H9 (cell line): ENCODE data around the gene ATRIP. TPM values are rescaled to one million over a fixed set of nuclear protein-coding genes. Genes with fewer than 3 reads are reported as not detected.

Source experiments
- DNase-seq: peaks from one replicate; pipeline ENCODE4 v3.0.0-alpha.2; 2017
- H2AFZ ChIP-seq: one replicate; pipeline ENCODE4 v1.6.1; 2013; ENCODE audit warnings: mild to moderate bottlenecking, low read length, control low read depth, moderate library complexity
- H2AK5ac ChIP-seq: 2 replicates; pipeline ENCODE4 v1.6.1; 2013; ENCODE audit warnings: low read length, control low read depth, mixed read lengths; ENCODE audit not compliant: insufficient read length
- H2BK120ac ChIP-seq: one replicate; pipeline ENCODE4 v1.6.1; 2013; ENCODE audit warnings: low read depth, mild to moderate bottlenecking, low read length, control low read depth, inconsistent platforms; ENCODE audit not compliant: poor library complexity, severe bottlenecking
- H2BK12ac ChIP-seq: 2 replicates; pipeline ENCODE4 v1.6.1; 2013; ENCODE audit warnings: low read length, control low read depth, mixed read lengths, low read depth; ENCODE audit not compliant: insufficient read length
- H2BK15ac ChIP-seq: 2 replicates; pipeline ENCODE4 v1.6.1; 2013; ENCODE audit warnings: low read depth, low read length, control low read depth
- H2BK20ac ChIP-seq: one replicate; pipeline ENCODE4 v1.6.1; 2013; ENCODE audit warnings: low read depth, mild to moderate bottlenecking, low read length, control low read depth, inconsistent platforms; ENCODE audit not compliant: poor library complexity, severe bottlenecking
- H2BK5ac ChIP-seq: 2 replicates; pipeline ENCODE4 v1.6.1; 2013; ENCODE audit warnings: low read length, control low read depth, mixed read lengths; ENCODE audit not compliant: insufficient read length
- H3K14ac ChIP-seq: 2 replicates; pipeline ENCODE4 v1.6.1; 2013; ENCODE audit warnings: low read length, control low read depth; ENCODE audit not compliant: insufficient read depth
- H3K18ac ChIP-seq: 2 replicates; pipeline ENCODE4 v1.6.1; 2013; ENCODE audit warnings: low read depth, mild to moderate bottlenecking, mixed read lengths, low read length, control low read depth; ENCODE audit not compliant: insufficient read length
- H3K23ac ChIP-seq: 2 replicates; pipeline ENCODE4 v1.6.1; 2013; ENCODE audit warnings: low read length, control low read depth, mixed read lengths, low read depth; ENCODE audit not compliant: insufficient read length
- H3K23me2 ChIP-seq: 2 replicates; pipeline ENCODE4 v1.6.1; 2013; ENCODE audit warnings: low read depth, mild to moderate bottlenecking, mixed read lengths, low read length, control low read depth; ENCODE audit not compliant: insufficient read length, poor library complexity, severe bottlenecking
- H3K27ac ChIP-seq: 2 replicates; pipeline ENCODE4 v1.5.1; 2013; ENCODE audit warnings: low read length, control low read depth, mixed read lengths, low read depth; ENCODE audit not compliant: insufficient read length
- H3K27me3 ChIP-seq: 2 replicates; pipeline ENCODE4 v1.6.1; 2013; ENCODE audit warnings: low read length, control low read depth, inconsistent platforms; ENCODE audit not compliant: insufficient read depth
- H3K4ac ChIP-seq: 2 replicates; pipeline ENCODE4 v1.6.1; 2013; ENCODE audit warnings: low read depth, mild to moderate bottlenecking, control low read depth, inconsistent platforms, low read length, moderate library complexity
- H3K4me1 ChIP-seq: 2 replicates; pipeline ENCODE4 v1.6.1; 2013; ENCODE audit warnings: low read length, control low read depth, inconsistent platforms; ENCODE audit not compliant: insufficient read depth
- H3K4me2 ChIP-seq: 2 replicates; pipeline ENCODE4 v1.6.1; 2013; ENCODE audit warnings: low read length, control low read depth, mixed read lengths; ENCODE audit not compliant: insufficient read length, insufficient read depth
- H3K56ac ChIP-seq: 2 replicates; pipeline ENCODE4 v1.6.1; 2013; ENCODE audit warnings: low read depth, mild to moderate bottlenecking, mixed read lengths, low read length, control low read depth; ENCODE audit not compliant: insufficient read length
- H3K79me1 ChIP-seq: 2 replicates; pipeline ENCODE4 v1.6.1; 2013; ENCODE audit warnings: low read depth, mild to moderate bottlenecking, moderate library complexity, low read length, control low read depth, inconsistent platforms; ENCODE audit not compliant: insufficient read depth, poor library complexity, severe bottlenecking
- H3K79me2 ChIP-seq: 2 replicates; pipeline ENCODE4 v1.6.1; 2013; ENCODE audit warnings: low read length, control low read depth, inconsistent platforms; ENCODE audit not compliant: insufficient read depth
- H3K9ac ChIP-seq: 2 replicates; pipeline ENCODE4 v1.6.1; 2013; ENCODE audit warnings: low read length, control low read depth, mixed read lengths; ENCODE audit not compliant: insufficient read length; ENCODE audit errors: extremely low read depth
- H3K9me3 ChIP-seq: one replicate; pipeline ENCODE4 v1.6.1; 2013; ENCODE audit warnings: low read depth, low read length, inconsistent platforms; ENCODE audit not compliant: control insufficient read depth
- H3T11ph ChIP-seq: one replicate; pipeline ENCODE4 v1.6.1; 2013; ENCODE audit warnings: mild to moderate bottlenecking, low read length, control low read depth, inconsistent platforms
- H4K20me1 ChIP-seq: one replicate; pipeline ENCODE4 v1.6.1; 2013; ENCODE audit not compliant: control insufficient read depth, insufficient read length, insufficient read depth
- H4K5ac ChIP-seq: 2 replicates; pipeline ENCODE4 v1.6.1; 2013; ENCODE audit warnings: low read depth, mild to moderate bottlenecking, mixed read lengths, low read length, control low read depth; ENCODE audit not compliant: insufficient read length
- H4K8ac ChIP-seq: replicated peaks from 2 replicates; pipeline ENCODE4 v1.6.1; 2013; ENCODE audit warnings: low read length, control low read depth, mixed read lengths, low read depth; ENCODE audit not compliant: insufficient read length
- H4K91ac ChIP-seq: 2 replicates; pipeline ENCODE4 v1.6.1; 2013; ENCODE audit warnings: low read depth, mild to moderate bottlenecking, moderate library complexity, mixed read lengths, low read length, control low read depth; ENCODE audit not compliant: insufficient read length
- H3K27ac Mint-ChIP-seq, 3 experiments: 2 replicates in 2 of 3; 3 replicates in 1 of 3; pipeline ENCODE4 v1.8.0; 2020 to 2021; ENCODE audit warnings: mixed read lengths in 3 of 3, mild to moderate bottlenecking in 1 of 3, moderate library complexity in 1 of 3
- H3K27me3 Mint-ChIP-seq: 2 replicates; pipeline ENCODE4 v1.8.0; 2021; ENCODE audit warnings: low read depth, mild to moderate bottlenecking, moderate library complexity, mixed read lengths
- H3K36me3 Mint-ChIP-seq, 3 experiments: 2 replicates in 2 of 3; 3 replicates in 1 of 3; pipeline ENCODE4 v1.8.0; 2020 to 2021; ENCODE audit warnings: low read depth in 3 of 3, mixed read lengths in 3 of 3; ENCODE audit not compliant: insufficient read depth in 1 of 3
- H3K4me1 Mint-ChIP-seq, 2 experiments: 2 replicates each; pipeline ENCODE4 v1.8.0; 2020; ENCODE audit warnings: mixed read lengths in 2 of 2
- H3K4me3 Mint-ChIP-seq, 2 experiments: 2 replicates in 1 of 2; 3 replicates in 1 of 2; pipeline ENCODE4 v1.8.0; 2020 to 2021; ENCODE audit warnings: mild to moderate bottlenecking in 2 of 2, mixed read lengths in 2 of 2, moderate library complexity in 1 of 2
- H3K9me3 Mint-ChIP-seq, 2 experiments: 2 replicates in 1 of 2; 3 replicates in 1 of 2; pipeline ENCODE4 v1.8.0; 2020; ENCODE audit warnings: mild to moderate bottlenecking in 2 of 2, mixed read lengths in 2 of 2, moderate library complexity in 1 of 2
- CTCF ChIP-seq: fragments of 200-600 bp; sonication (generic); conservative IDR thresholded peaks from 3 replicates; pipeline ENCODE4 v1.8.0; 2021; ENCODE audit warnings: antibody characterized with exemption, mild to moderate bottlenecking
- WGBS: extraction: QIAGEN DNeasy Blood & Tissue Kit; methylation state at CpG from one replicate; pipeline ENCODE4 v1.1.7; 2013; ENCODE audit warnings: missing lambda C conversion rate, low lambda C conversion rate, mixed read lengths; ENCODE audit not compliant: insufficient read length; ENCODE audit errors: extremely low coverage; 5-methylcytosine and 5-hydroxymethylcytosine counted together
- total RNA-seq: library from RNA; stranded (reverse); gene quantifications from 2 replicates; pipeline ENCODE4 v1.2.1, GENCODE V29; 2021

ATRIP gene
- total RNA-seq, 1 experiment from 2014 or later = 16.3 TPM

GRCh38 chr3:48416546-48416945 lies 30.0 kb upstream of the ATRIP start:
- Histone ChIP-seq H2BK120ac (no peak overlapping the region), H4K20me1 (no peaks in the 10 kb centered on the region), H3K4me2 (no peak overlapping the region), H2AK5ac (no peak overlapping the region), H3K27me3 (no peaks in the 10 kb centered on the region), H3K79me1 (no peaks in the 10 kb centered on the region), H3K18ac (no peak overlapping the region), H3K79me2 (no peaks in the 10 kb centered on the region), H3K4me1 (no peaks in the 10 kb centered on the region), H4K91ac (no peak overlapping the region), H3K23me2 (no peaks in the 10 kb centered on the region), H2AFZ (no peak overlapping the region), H2BK12ac (no peak overlapping the region), H3K9ac (no peak overlapping the region), H4K5ac (no peak overlapping the region), H3K9me3 (no peaks in the 10 kb centered on the region), H3K27ac (no peak overlapping the region), H2BK20ac (no peak overlapping the region), H2BK15ac (no peak overlapping the region), H4K8ac (no peak overlapping the region), H3T11ph (no peak overlapping the region), H3K56ac (no peak overlapping the region), H3K23ac (no peak overlapping the region), H3K14ac (no peak overlapping the region), H3K4ac (no peak overlapping the region), H2BK5ac (no peak overlapping the region)
- no peaks in the 10 kb centered on the region for H3K27me3 Mint-ChIP-seq
- no peak for DNase-seq
- WGBS = no CpG with 5 or more reads among the region's 4 CpGs
- no peaks in the 10 kb centered on the region for H3K9me3 Mint-ChIP-seq
- peak overlapping the region; percentile 31 to 60 (median 57); a peak in 2 of 7 replicates for H3K27ac Mint-ChIP-seq
- TF ChIP-seq CTCF = no peak
- no peaks in the 10 kb centered on the region for H3K4me1 Mint-ChIP-seq
- peaks cover 47 to 93% (median 87%) of the 10 kb centered on the region in 3 experiments for H3K36me3 Mint-ChIP-seq
- H3K4me3 Mint-ChIP-seq = no peak overlapping the region
